H1 (cell line): Measurements from ENCODE around the gene PTPRT. TPM values are rescaled to one million over a fixed set of nuclear protein-coding genes. Genes with fewer than 3 reads are reported as not detected.

ENCODE experiments used
- CTCF ChIA-PET: fragments of 300-600 bp; sonication (Branson Sonifier 250); formaldehyde crosslinking; loops from one replicate; lab custom pipeline; 2021; ENCODE audit not compliant: partially characterized antibody; lab: Charles Lee
- POLR2A ChIA-PET: fragments of 300-600 bp; sonication (Branson Sonifier 250); formaldehyde crosslinking; loops from one replicate; lab custom pipeline; 2021; ENCODE audit warnings: inconsistent platforms; ENCODE audit not compliant: partially characterized antibody; lab: Charles Lee
- DNase-seq, 2 experiments: peaks; one replicate each; pipeline versions ENCODE4 v3.0.0 to v3.0.0-alpha.2; 2010 to 2022; ENCODE audit warnings: low spot score in 2 of 2, low read depth in 1 of 2, mixed read lengths in 1 of 2
- FAIRE-seq: peaks from 2 replicates; lab custom pipeline; 2011; peaks lifted over from hg19 to GRCh38; lab: Jason Lieb, UNC
- H2AFZ ChIP-seq: 2 replicates; pipeline ENCODE4 v1.8.1; 2012; ENCODE audit warnings: low read length, inconsistent platforms
- H2AK5ac ChIP-seq: 2 replicates; pipeline ENCODE4 v1.6.1; 2013; ENCODE audit warnings: low read depth, low read length
- H2BK120ac ChIP-seq: replicated peaks from 2 replicates; pipeline ENCODE3; 2013; ENCODE audit warnings: low read depth, low read length, inconsistent platforms
- H2BK12ac ChIP-seq: 2 replicates; pipeline ENCODE4 v1.6.1; 2013; ENCODE audit warnings: low read depth, low read length
- H2BK15ac ChIP-seq: 2 replicates; pipeline ENCODE4 v1.6.1; 2013; ENCODE audit warnings: low read length
- H2BK20ac ChIP-seq: 2 replicates; pipeline ENCODE4 v1.6.1; 2013; ENCODE audit warnings: low read length
- H2BK5ac ChIP-seq: 2 replicates; pipeline ENCODE4 v1.6.1; 2013; ENCODE audit warnings: low read depth, low read length
- H3K14ac ChIP-seq: 2 replicates; pipeline ENCODE4 v1.6.1; 2013; ENCODE audit warnings: inconsistent platforms; ENCODE audit not compliant: insufficient read length
- H3K18ac ChIP-seq: 2 replicates; pipeline ENCODE4 v1.6.1; 2013; ENCODE audit warnings: low read length; ENCODE audit errors: extremely low read depth
- H3K23ac ChIP-seq: 2 replicates; pipeline ENCODE4 v1.6.1; 2013; ENCODE audit warnings: inconsistent platforms; ENCODE audit not compliant: insufficient read length
- H3K23me2 ChIP-seq: 2 replicates; pipeline ENCODE4 v1.6.1; 2013; ENCODE audit warnings: low read depth, low read length
- H3K27ac ChIP-seq: 2 replicates; pipeline ENCODE4 v1.6.1; 2011; ENCODE audit warnings: low read depth, low read length, inconsistent platforms
- H3K27me3 ChIP-seq, 4 experiments: replicated peaks in 1 of 4; 1 replicate in 1 of 4; 2 replicates in 3 of 4; pipeline versions ENCODE4 v1.6.1 to v1.8.1; 2011 to 2013; ENCODE audit warnings: low read length in 3 of 4, mild to moderate bottlenecking in 3 of 4, inconsistent platforms in 2 of 4, mixed read lengths in 2 of 4, moderate library complexity in 1 of 4; ENCODE audit not compliant: control insufficient read depth in 3 of 4, insufficient read depth in 3 of 4; ENCODE audit errors: extremely low read depth in 1 of 4
- H3K36me3 ChIP-seq, 4 experiments: 2 replicates each; pipeline versions ENCODE4 v1.6.1 to v1.8.1; 2011 to 2013; ENCODE audit warnings: mild to moderate bottlenecking in 4 of 4, low read length in 3 of 4, moderate library complexity in 2 of 4, control low read depth in 1 of 4, inconsistent platforms in 1 of 4; ENCODE audit not compliant: insufficient read depth in 4 of 4, control insufficient read depth in 2 of 4
- H3K4ac ChIP-seq: replicated peaks from 2 replicates; pipeline ENCODE3; 2013; ENCODE audit warnings: low read length, low read depth, mixed read lengths, inconsistent platforms; ENCODE audit not compliant: insufficient read length
- H3K4me1 ChIP-seq, 4 experiments: replicated peaks in 1 of 4; 1 replicate in 1 of 4; 2 replicates in 3 of 4; pipeline versions ENCODE4 v1.6.1 to v1.8.1; 2011 to 2013; ENCODE audit warnings: low read length in 3 of 4, inconsistent platforms in 2 of 4, mixed read lengths in 1 of 4; ENCODE audit not compliant: insufficient read depth in 4 of 4, control insufficient read depth in 3 of 4
- H3K4me2 ChIP-seq, 2 experiments: 2 replicates each; pipeline versions ENCODE4 v1.6.1 to v1.8.1; 2011 to 2013; ENCODE audit warnings: low read depth in 2 of 2, low read length in 2 of 2, control low read depth in 1 of 2, inconsistent platforms in 1 of 2, mild to moderate bottlenecking in 1 of 2; ENCODE audit not compliant: insufficient read depth in 1 of 2
- H3K4me3 ChIP-seq, 4 experiments: fragments of 200-600, 300-600 bp in 1 of 4; sonication (generic), shearing (Covaris generic), sonication (Bioruptor Twin) in 1 of 4; 2 replicates each; pipeline versions ENCODE4 v1.5.1 to v1.8.1; 2011 to 2016; ENCODE audit warnings: low read length in 4 of 4, low read depth in 3 of 4, control low read depth in 2 of 4, inconsistent platforms in 2 of 4, mild to moderate bottlenecking in 2 of 4, mixed read lengths in 1 of 4, moderate library complexity in 1 of 4; ENCODE audit not compliant: insufficient read depth in 2 of 4; ENCODE audit errors: extremely low read depth in 1 of 4
- H3K56ac ChIP-seq: replicated peaks from 2 replicates; pipeline ENCODE3; 2013; ENCODE audit warnings: low read depth, mild to moderate bottlenecking, mixed read lengths, low read length, inconsistent platforms; ENCODE audit not compliant: insufficient read length
- H3K79me1 ChIP-seq: 2 replicates; pipeline ENCODE4 v1.6.1; 2013; ENCODE audit warnings: low read depth, low read length, control low read depth
- H3K79me2 ChIP-seq, 2 experiments: 2 replicates each; pipeline versions ENCODE4 v1.6.1 to v1.8.1; 2012 to 2013; ENCODE audit warnings: low read length in 2 of 2, mild to moderate bottlenecking in 2 of 2, inconsistent platforms in 1 of 2; ENCODE audit not compliant: insufficient read depth in 2 of 2, control insufficient read depth in 1 of 2
- H3K9ac ChIP-seq, 4 experiments: replicated peaks in 1 of 4; 1 replicate in 1 of 4; 2 replicates in 3 of 4; pipeline versions ENCODE4 v1.6.1 to v1.8.1; 2011 to 2013; ENCODE audit warnings: low read depth in 3 of 4, low read length in 3 of 4, control low read depth in 2 of 4, mild to moderate bottlenecking in 2 of 4, moderate library complexity in 2 of 4, inconsistent platforms in 1 of 4; ENCODE audit errors: extremely low read depth in 1 of 4
- H3K9me3 ChIP-seq, 2 experiments: 2 replicates each; pipeline versions ENCODE4 v1.6.1 to v1.8.1; 2012 to 2013; ENCODE audit warnings: mild to moderate bottlenecking in 2 of 2, moderate library complexity in 2 of 2, control low read depth in 1 of 2, inconsistent platforms in 1 of 2, low read depth in 1 of 2, low read length in 1 of 2, mixed read lengths in 1 of 2; ENCODE audit not compliant: insufficient read depth in 2 of 2
- H4K20me1 ChIP-seq, 2 experiments: replicated peaks in 1 of 2; 2 replicates each; pipeline versions ENCODE3 to v1.8.1; 2011 to 2013; ENCODE audit warnings: inconsistent platforms in 2 of 2, low read length in 2 of 2, mild to moderate bottlenecking in 1 of 2; ENCODE audit not compliant: insufficient read depth in 2 of 2, control insufficient read depth in 1 of 2
- H4K5ac ChIP-seq: 2 replicates; pipeline ENCODE4 v1.6.1; 2013; ENCODE audit warnings: low read length, low read depth, mixed read lengths, inconsistent platforms; ENCODE audit not compliant: insufficient read length
- H4K8ac ChIP-seq: 2 replicates; pipeline ENCODE4 v1.8.0; 2013; ENCODE audit warnings: mild to moderate bottlenecking, moderate library complexity, low read length, inconsistent platforms; ENCODE audit not compliant: insufficient read depth; ENCODE audit errors: extremely low read depth
- H4K91ac ChIP-seq: replicated peaks from 2 replicates; pipeline ENCODE3; 2013; ENCODE audit warnings: low read length, mixed read lengths, inconsistent platforms; ENCODE audit not compliant: insufficient read length
- CEBPB ChIP-seq: IDR thresholded peaks from 2 replicates; pipeline ENCODE4 v1.6.1; 2012; ENCODE audit warnings: low read depth, low read length
- HDAC6 ChIP-seq: IDR thresholded peaks from one replicate; pipeline ENCODE4 v1.7.1; 2012; ENCODE audit warnings: low read depth, mild to moderate bottlenecking, inconsistent platforms, low read length, moderate library complexity
- KDM1A ChIP-seq: fragments of 200-600, 300-600 bp; sonication (generic); IDR thresholded peaks from 2 replicates; pipeline ENCODE4 v1.7.1; 2016; ENCODE audit warnings: mild to moderate bottlenecking, low read length, borderline replicate concordance
- PHF8 ChIP-seq: fragments of 200-600 bp; sonication (generic); conservative IDR thresholded peaks from 2 replicates; pipeline ENCODE4 v1.7.1; 2012; ENCODE audit warnings: low read depth, mild to moderate bottlenecking, inconsistent platforms, low read length, moderate library complexity
- POLR2A ChIP-seq, 2 experiments: IDR thresholded peaks; 1 replicate in 1 of 2; 2 replicates in 1 of 2; pipeline ENCODE4 v1.6.1; 2011; ENCODE audit warnings: low read depth in 2 of 2, low read length in 2 of 2, mild to moderate bottlenecking in 2 of 2; ENCODE audit errors: control extremely low read depth in 1 of 2
- RFX5 ChIP-seq: IDR thresholded peaks from 2 replicates; pipeline ENCODE4 v1.6.1; 2011; ENCODE audit warnings: low read depth, low read length, improper control_type of control experiment, borderline replicate concordance
- RNF2 ChIP-seq: fragments of 200-900, 300-1000 bp; sonication (generic); IDR thresholded peaks from 2 replicates; pipeline ENCODE4 v1.7.1; 2016; ENCODE audit warnings: borderline replicate concordance, low read depth, mild to moderate bottlenecking, antibody characterized with exemption, low read length; ENCODE audit not compliant: poor library complexity, severe bottlenecking; ENCODE audit errors: missing control alignments
- SP4 ChIP-seq: IDR thresholded peaks from 2 replicates; pipeline ENCODE4 v1.6.1; 2012; ENCODE audit warnings: low read length, inconsistent platforms
- SRF ChIP-seq: IDR thresholded peaks from 2 replicates; pipeline ENCODE4 v1.6.1; 2011; ENCODE audit warnings: mild to moderate bottlenecking, low read depth, low read length, moderate library complexity
- TAF1 ChIP-seq: IDR thresholded peaks from 2 replicates; pipeline ENCODE4 v1.6.1; 2011; ENCODE audit warnings: mild to moderate bottlenecking, low read depth, low read length
- WGBS, 2 experiments: shearing (Covaris generic) in 1 of 2; methylation state at CpG; one replicate each; pipeline versions ENCODE4 v1.1.6 to v1.1.7; 2013 to 2015; ENCODE audit warnings: low lambda C conversion rate in 2 of 2, mixed read lengths in 2 of 2, inconsistent platforms in 1 of 2, low coverage in 1 of 2, missing lambda C conversion rate in 1 of 2; ENCODE audit not compliant: insufficient replicate concordance in 2 of 2, insufficient coverage in 1 of 2, insufficient read length in 1 of 2; ENCODE audit errors: extremely low coverage in 1 of 2, missing lambda C conversion rate in 1 of 2; 5-methylcytosine and 5-hydroxymethylcytosine counted together
- polyA plus RNA-seq, 7 experiments: library from polyadenylated mRNA; depleted of rRNA in 3 of 7; stranded (reverse) in 5 of 7; unstranded in 2 of 7; fragments of >200 nt in 5 of 7; fragments of 200-250 nt in 2 of 7; gene quantifications; 1 replicate in 5 of 7; 2 replicates in 1 of 7; 4 replicates in 1 of 7; pipeline versions ENCODE4 v1.2.1 to v1.2.3, GENCODE V29; 2011 to 2013; ENCODE audit warnings: missing spikeins in 2 of 7, mixed read lengths in 2 of 7
- total RNA-seq: library from RNA; stranded (reverse); fragmentation: NEBNext Ultra II Directional; extraction: Animal tissue kit (Norgen Biotek cat#: 25700); gene quantifications from 2 replicates; pipeline ENCODE4 v1.2.1, GENCODE V29; 2021
- TF ChIP-seq, protein P1 (sequence below): IDR thresholded peaks from 2 replicates; pipeline ENCODE4 v1.6.1; 2012; ENCODE audit warnings: inconsistent platforms
- TF ChIP-seq, protein P2 (sequence below), 3 experiments: IDR thresholded peaks; 1 replicate in 2 of 3; 2 replicates in 1 of 3; pipeline versions ENCODE4 v1.5.1 to v1.6.1; 2011; ENCODE audit warnings: low read length in 3 of 3, mild to moderate bottlenecking in 3 of 3, inconsistent platforms in 2 of 3, low read depth in 1 of 3, moderate library complexity in 1 of 3; ENCODE audit not compliant: insufficient read depth in 1 of 3; ENCODE audit errors: control extremely low read depth in 1 of 3

PTPRT gene
- total and polyA plus RNA-seq, 2 of the 8 experiments (the other 6 are each of a cell fraction or from before 2014, with no cell fraction given): 0.33 to 1.8 TPM

DNA sequence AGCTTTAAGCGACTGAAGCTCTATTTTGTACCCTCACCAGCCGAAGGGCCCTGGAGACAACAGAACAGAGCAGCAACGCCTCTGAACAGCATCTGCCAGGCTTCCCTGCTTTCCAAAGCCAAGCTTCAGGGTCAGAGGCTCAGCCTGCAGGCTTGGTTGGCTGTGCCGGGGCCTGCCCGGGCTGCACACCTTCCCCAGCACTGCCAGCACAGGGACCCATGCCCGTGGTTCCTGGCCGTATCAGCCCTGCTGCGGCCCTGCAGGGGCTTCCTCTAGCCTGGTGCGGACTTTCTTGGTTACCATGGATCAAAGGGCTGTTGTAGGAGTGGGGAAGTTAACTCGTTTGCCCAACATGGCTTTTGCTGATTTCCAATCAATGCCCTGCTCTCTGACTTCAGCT, 830.1 kb downstream of the PTPRT start:
- Histone ChIP-seq H2BK5ac (no peak overlapping the region), H3K4me1 (no peaks in the 10 kb centered on the region), H4K20me1 (no peaks in the 10 kb centered on the region), H2BK15ac (no peak overlapping the region), H4K5ac (no peak overlapping the region), H3K4me3 (no peak overlapping the region), H2BK120ac (no peak overlapping the region), H3K79me1 (no peaks in the 10 kb centered on the region), H3K4me2 (no peak overlapping the region), H2AK5ac (no peak overlapping the region), H3K79me2 (no peaks in the 10 kb centered on the region), H3K27ac (no peak overlapping the region), H2AFZ (no peak overlapping the region), H3K23me2 (no peaks in the 10 kb centered on the region), H3K27me3 (no peaks in the 10 kb centered on the region), H3K18ac (no peak overlapping the region), H4K8ac (0 out of 2 replicates have a peak overlapping the region, but pooled peaks have one; percentile 48), H4K91ac (no peak overlapping the region), H2BK20ac (no peak overlapping the region), H3K14ac (no peak overlapping the region), H3K23ac (no peak overlapping the region), H3K9me3 (no peaks in the 10 kb centered on the region), H3K4ac (no peak overlapping the region), H3K56ac (no peak overlapping the region), H3K36me3 (no peaks in the 10 kb centered on the region), H2BK12ac (no peak overlapping the region), H3K9ac (no peak overlapping the region)
- 96% methylated on average over 10 of the region's 10 CpGs; no CpG with 5 or more reads in 1 of the 2 experiments for WGBS, 2 experiments
- no peak for DNase-seq
- FAIRE-seq: no peak
- ChIA-PET POLR2A (no interaction called here), CTCF (interaction anchor here (0.6 to 1.4 kb wide), 3 partner anchors 20 to 330 kb away, joined by 3 to 5 read pairs (median 3); no protein-coding TSS in a partner anchor)
- TF ChIP-seq POLR2A (IDR thresholded peaks at IDR 0.05; ENCODE audit: control extremely low read depth in 1 of 2, low read depth in 2 of 2, low read length in 2 of 2) (no peak), SP4 (no peak), RFX5 (no peak), KDM1A (no peak), CEBPB (no peak), PHF8 (no peak), RNF2 (no peak), SRF (no peak), TAF1 (no peak), HDAC6 (no peak)
- TF ChIP-seq, protein P1, sequence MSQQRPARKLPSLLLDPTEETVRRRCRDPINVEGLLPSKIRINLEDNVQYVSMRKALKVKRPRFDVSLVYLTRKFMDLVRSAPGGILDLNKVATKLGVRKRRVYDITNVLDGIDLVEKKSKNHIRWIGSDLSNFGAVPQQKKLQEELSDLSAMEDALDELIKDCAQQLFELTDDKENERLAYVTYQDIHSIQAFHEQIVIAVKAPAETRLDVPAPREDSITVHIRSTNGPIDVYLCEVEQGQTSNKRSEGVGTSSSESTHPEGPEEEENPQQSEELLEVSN: no peak
- TF ChIP-seq, protein P2, sequence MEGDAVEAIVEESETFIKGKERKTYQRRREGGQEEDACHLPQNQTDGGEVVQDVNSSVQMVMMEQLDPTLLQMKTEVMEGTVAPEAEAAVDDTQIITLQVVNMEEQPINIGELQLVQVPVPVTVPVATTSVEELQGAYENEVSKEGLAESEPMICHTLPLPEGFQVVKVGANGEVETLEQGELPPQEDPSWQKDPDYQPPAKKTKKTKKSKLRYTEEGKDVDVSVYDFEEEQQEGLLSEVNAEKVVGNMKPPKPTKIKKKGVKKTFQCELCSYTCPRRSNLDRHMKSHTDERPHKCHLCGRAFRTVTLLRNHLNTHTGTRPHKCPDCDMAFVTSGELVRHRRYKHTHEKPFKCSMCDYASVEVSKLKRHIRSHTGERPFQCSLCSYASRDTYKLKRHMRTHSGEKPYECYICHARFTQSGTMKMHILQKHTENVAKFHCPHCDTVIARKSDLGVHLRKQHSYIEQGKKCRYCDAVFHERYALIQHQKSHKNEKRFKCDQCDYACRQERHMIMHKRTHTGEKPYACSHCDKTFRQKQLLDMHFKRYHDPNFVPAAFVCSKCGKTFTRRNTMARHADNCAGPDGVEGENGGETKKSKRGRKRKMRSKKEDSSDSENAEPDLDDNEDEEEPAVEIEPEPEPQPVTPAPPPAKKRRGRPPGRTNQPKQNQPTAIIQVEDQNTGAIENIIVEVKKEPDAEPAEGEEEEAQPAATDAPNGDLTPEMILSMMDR (IDR thresholded peaks at IDR 0.05; ENCODE audit: control extremely low read depth in 1 of 3, insufficient read depth in 1 of 3, low read depth in 1 of 3, low read length in 3 of 3): no peak
